ENCODE results near the gene CLK1.

GRCh38 chr2:200829258-200829655 lies 35.2 kb downstream of the CLK1 start:
- TF ChIP-seq, protein P1, sequence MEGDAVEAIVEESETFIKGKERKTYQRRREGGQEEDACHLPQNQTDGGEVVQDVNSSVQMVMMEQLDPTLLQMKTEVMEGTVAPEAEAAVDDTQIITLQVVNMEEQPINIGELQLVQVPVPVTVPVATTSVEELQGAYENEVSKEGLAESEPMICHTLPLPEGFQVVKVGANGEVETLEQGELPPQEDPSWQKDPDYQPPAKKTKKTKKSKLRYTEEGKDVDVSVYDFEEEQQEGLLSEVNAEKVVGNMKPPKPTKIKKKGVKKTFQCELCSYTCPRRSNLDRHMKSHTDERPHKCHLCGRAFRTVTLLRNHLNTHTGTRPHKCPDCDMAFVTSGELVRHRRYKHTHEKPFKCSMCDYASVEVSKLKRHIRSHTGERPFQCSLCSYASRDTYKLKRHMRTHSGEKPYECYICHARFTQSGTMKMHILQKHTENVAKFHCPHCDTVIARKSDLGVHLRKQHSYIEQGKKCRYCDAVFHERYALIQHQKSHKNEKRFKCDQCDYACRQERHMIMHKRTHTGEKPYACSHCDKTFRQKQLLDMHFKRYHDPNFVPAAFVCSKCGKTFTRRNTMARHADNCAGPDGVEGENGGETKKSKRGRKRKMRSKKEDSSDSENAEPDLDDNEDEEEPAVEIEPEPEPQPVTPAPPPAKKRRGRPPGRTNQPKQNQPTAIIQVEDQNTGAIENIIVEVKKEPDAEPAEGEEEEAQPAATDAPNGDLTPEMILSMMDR (IDR thresholded peaks at IDR 0.05; ENCODE audit: insufficient read depth, low read length, poor library complexity, severe bottlenecking) = no peak
- TF ChIP-seq EZH2phosphoT487 (conservative IDR thresholded peaks at IDR 0.05; ENCODE audit: low read length) = no peak
